Measurements from ENCODE around the gene PGM2L1. TPM values are rescaled to one million over a fixed set of nuclear protein-coding genes. Genes with fewer than 3 reads are reported as not detected.

Gene PGM2L1
- total and polyA plus RNA-seq, 2 donors: 7.0 to 8.0 TPM

- DNase-seq (ENCODE audit: low read depth in 6 of 9, low spot score in 9 of 9): no peak
- peaks cover 2 to 15% of the 10 kb centered on the region in 2 donors for H3K27me3 ChIP-seq (ENCODE audit: control insufficient read depth in 2 of 2, insufficient read depth in 1 of 2, low read length in 1 of 2)
- 50% methylated on average over 8 of the region's 8 CpGs for WGBS
Observed at GRCh38 chr11:74306435-74307175, 91.6 kb downstream of the PGM2L1 start.

DNA sequence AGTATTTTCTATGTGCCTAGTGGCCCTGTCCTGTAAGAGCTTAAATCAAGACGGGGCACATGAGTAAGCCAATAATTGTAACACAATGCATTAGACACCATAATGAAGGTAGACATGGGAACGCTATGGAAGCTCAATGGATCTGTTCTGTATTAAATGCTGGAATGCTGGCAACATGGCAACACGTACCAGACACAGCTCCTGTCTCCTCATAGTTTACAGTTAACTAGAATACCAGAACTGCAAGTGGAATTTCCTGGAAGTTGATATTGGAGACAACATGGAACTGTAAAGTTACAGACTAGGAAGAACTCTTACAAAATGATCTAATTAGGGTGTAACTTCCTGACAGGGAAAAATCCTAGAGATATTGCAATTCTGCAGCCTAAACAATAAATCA, 99.2 kb downstream of the PGM2L1 start:
- H3K27ac ChIP-seq (ENCODE audit: low read depth in 1 of 2, low read length in 1 of 2): no peak overlapping the region
- DNase-seq (ENCODE audit: low read depth in 6 of 9, low spot score in 9 of 9): no peak
- WGBS: 96% methylated on average over 3 of the region's 3 CpGs

More at GRCh38 chr11:74306435-74307175, 91.6 kb downstream of the PGM2L1 start:
- Histone ChIP-seq H3K9me3 (ENCODE audit: control insufficient read depth in 2 of 2, insufficient read depth in 1 of 2, low read length in 1 of 2) (peaks cover 0 to 4% of the 10 kb centered on the region in 2 donors), H3K36me3 (ENCODE audit: control insufficient read depth in 2 of 2, insufficient read depth in 2 of 2, low read length in 1 of 2) (no peaks in the 10 kb centered on the region), H3K4me1 (ENCODE audit: control insufficient read depth in 2 of 2, insufficient read depth in 2 of 2, low read length in 2 of 2) (peaks cover 3 to 11% of the 10 kb centered on the region in 2 donors), H3K27ac (ENCODE audit: low read depth in 1 of 2, low read length in 1 of 2) (no peak overlapping the region), H3K4me3 (ENCODE audit: low read length in 2 of 2) (no peak overlapping the region)

DNA sequence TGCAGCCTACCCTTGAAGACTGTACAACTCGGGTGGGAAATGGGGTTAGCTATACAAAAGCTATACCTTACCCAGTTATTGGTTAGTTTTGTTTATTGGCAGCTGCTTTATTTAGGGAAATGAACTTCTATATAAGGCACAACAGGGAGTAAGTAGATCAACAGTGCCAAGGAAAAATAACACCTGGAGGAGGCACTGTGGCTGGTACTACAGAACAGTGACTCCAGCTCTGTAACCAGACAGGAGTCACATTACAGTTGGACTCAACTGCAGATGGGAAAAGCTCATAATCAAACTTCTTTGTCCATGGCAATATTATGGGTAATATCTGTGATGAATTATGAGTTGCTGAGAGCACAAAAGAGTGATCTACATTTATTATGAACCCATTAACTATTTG, 100.7 kb downstream of the PGM2L1 start:
- DNase-seq (ENCODE audit: low read depth in 6 of 9, low spot score in 9 of 9): no peak
- H3K9me3 ChIP-seq (ENCODE audit: control insufficient read depth in 2 of 2, insufficient read depth in 1 of 2, low read length in 1 of 2): no peaks in the 10 kb centered on the region
- H3K4me3 ChIP-seq (ENCODE audit: low read length in 2 of 2): no peak overlapping the region
- H3K4me1 ChIP-seq (ENCODE audit: control insufficient read depth in 2 of 2, insufficient read depth in 2 of 2, low read length in 2 of 2): no peaks in the 10 kb centered on the region
- WGBS: 99% methylated on average over 1 of the region's 1 CpG
- no peaks in the 10 kb centered on the region for H3K36me3 ChIP-seq (ENCODE audit: control insufficient read depth in 2 of 2, insufficient read depth in 2 of 2, low read length in 1 of 2)
- no peaks in the 10 kb centered on the region for H3K27me3 ChIP-seq (ENCODE audit: control insufficient read depth in 2 of 2, insufficient read depth in 1 of 2, low read length in 1 of 2)
- H3K27ac ChIP-seq (ENCODE audit: low read depth in 1 of 2, low read length in 1 of 2): no peak overlapping the region

More for the DNA sequence above, 99.2 kb downstream of the PGM2L1 start:
- no peaks in the 10 kb centered on the region for H3K27me3 ChIP-seq (ENCODE audit: control insufficient read depth in 2 of 2, insufficient read depth in 1 of 2, low read length in 1 of 2)
- no peaks in the 10 kb centered on the region for H3K36me3 ChIP-seq (ENCODE audit: control insufficient read depth in 2 of 2, insufficient read depth in 2 of 2, low read length in 1 of 2)
- no peaks in the 10 kb centered on the region for H3K4me1 ChIP-seq (ENCODE audit: control insufficient read depth in 2 of 2, insufficient read depth in 2 of 2, low read length in 2 of 2)
- H3K9me3 ChIP-seq (ENCODE audit: control insufficient read depth in 2 of 2, insufficient read depth in 1 of 2, low read length in 1 of 2): no peaks in the 10 kb centered on the region
- no peak overlapping the region for H3K4me3 ChIP-seq (ENCODE audit: low read length in 2 of 2)

GRCh38 chr11:74288911-74289310, 109.3 kb downstream of the PGM2L1 start:
- Histone ChIP-seq H3K4me1 (ENCODE audit: control insufficient read depth in 2 of 2, insufficient read depth in 2 of 2, low read length in 2 of 2) (no peaks in the 10 kb centered on the region), H3K36me3 (ENCODE audit: control insufficient read depth in 2 of 2, insufficient read depth in 2 of 2, low read length in 1 of 2) (no peaks in the 10 kb centered on the region), H3K9me3 (ENCODE audit: control insufficient read depth in 2 of 2, insufficient read depth in 1 of 2, low read length in 1 of 2) (no peaks in the 10 kb centered on the region), H3K27ac (ENCODE audit: low read depth in 1 of 2, low read length in 1 of 2) (no peak overlapping the region), H3K27me3 (ENCODE audit: control insufficient read depth in 2 of 2, insufficient read depth in 1 of 2, low read length in 1 of 2) (no peaks in the 10 kb centered on the region), H3K4me3 (ENCODE audit: low read length in 2 of 2) (no peak overlapping the region)
- WGBS: 64% methylated on average over 4 of the region's 4 CpGs
- DNase-seq (ENCODE audit: low read depth in 6 of 9, low spot score in 9 of 9): no peak

DNA sequence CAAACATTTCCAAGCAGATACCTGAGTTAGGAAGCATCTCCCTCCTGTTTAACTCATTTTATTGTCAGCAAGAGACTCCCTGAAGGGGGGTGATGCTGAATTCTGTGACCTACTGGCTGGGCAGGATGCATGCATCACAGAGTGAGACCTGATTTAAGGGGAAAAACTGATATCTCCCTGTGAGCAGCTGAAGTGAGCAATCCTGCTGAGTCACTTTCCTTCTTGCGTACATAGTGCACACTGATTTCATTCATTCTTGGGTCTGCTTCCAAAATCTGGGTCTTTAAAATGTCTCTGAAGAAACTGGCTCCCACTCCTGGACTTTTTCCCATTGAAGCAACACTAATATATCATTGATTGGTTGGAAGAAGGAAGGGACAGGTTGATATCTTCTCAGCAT, 110.1 kb downstream of the PGM2L1 start:
- 62% methylated on average over 1 of the region's 1 CpG for WGBS
- no peaks in the 10 kb centered on the region for H3K36me3 ChIP-seq (ENCODE audit: control insufficient read depth in 2 of 2, insufficient read depth in 2 of 2, low read length in 1 of 2)
- no peak for DNase-seq (ENCODE audit: low read depth in 6 of 9, low spot score in 9 of 9)

DNA sequence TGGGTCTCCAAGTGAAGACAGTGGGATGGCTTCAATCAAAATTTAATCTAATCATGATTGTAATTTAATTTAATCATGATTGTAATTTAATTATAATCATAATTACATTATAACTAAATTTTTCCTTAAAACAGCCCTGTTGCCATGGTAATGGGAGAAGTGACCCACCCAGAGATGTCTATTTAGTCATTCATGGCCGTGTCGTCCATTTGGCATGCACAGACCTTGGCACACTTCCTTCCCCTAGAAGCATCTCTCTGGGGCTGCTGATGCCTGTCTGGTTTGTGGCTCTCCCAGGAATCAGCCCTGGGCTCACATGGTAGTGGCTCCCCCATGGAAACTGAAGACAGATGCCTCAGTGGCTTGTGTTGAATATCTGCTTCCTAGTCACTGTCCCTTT, 113.8 kb downstream of the PGM2L1 start:
- Histone ChIP-seq H3K4me1 (ENCODE audit: control insufficient read depth in 2 of 2, insufficient read depth in 2 of 2, low read length in 2 of 2) (peaks cover 0 to 2% of the 10 kb centered on the region in 2 donors), H3K9me3 (ENCODE audit: control insufficient read depth in 2 of 2, insufficient read depth in 1 of 2, low read length in 1 of 2) (no peaks in the 10 kb centered on the region), H3K27ac (ENCODE audit: low read depth in 1 of 2, low read length in 1 of 2) (no peak overlapping the region), H3K4me3 (ENCODE audit: low read length in 2 of 2) (no peak overlapping the region), H3K27me3 (ENCODE audit: control insufficient read depth in 2 of 2, insufficient read depth in 1 of 2, low read length in 1 of 2) (no peaks in the 10 kb centered on the region), H3K36me3 (ENCODE audit: control insufficient read depth in 2 of 2, insufficient read depth in 2 of 2, low read length in 1 of 2) (no peaks in the 10 kb centered on the region)
- DNase-seq (ENCODE audit: low read depth in 6 of 9, low spot score in 9 of 9): no peak
- WGBS: 93% methylated on average over 2 of the region's 2 CpGs

More for the DNA sequence above, 110.1 kb downstream of the PGM2L1 start:
- Histone ChIP-seq H3K4me3 (ENCODE audit: low read length in 2 of 2) (no peak overlapping the region), H3K4me1 (ENCODE audit: control insufficient read depth in 2 of 2, insufficient read depth in 2 of 2, low read length in 2 of 2) (no peaks in the 10 kb centered on the region), H3K9me3 (ENCODE audit: control insufficient read depth in 2 of 2, insufficient read depth in 1 of 2, low read length in 1 of 2) (no peaks in the 10 kb centered on the region), H3K27me3 (ENCODE audit: control insufficient read depth in 2 of 2, insufficient read depth in 1 of 2, low read length in 1 of 2) (no peaks in the 10 kb centered on the region), H3K27ac (ENCODE audit: low read depth in 1 of 2, low read length in 1 of 2) (no peak overlapping the region)

- Histone ChIP-seq H3K4me3 (ENCODE audit: low read length in 2 of 2) (no peak overlapping the region), H3K9me3 (ENCODE audit: control insufficient read depth in 2 of 2, insufficient read depth in 1 of 2, low read length in 1 of 2) (no peaks in the 10 kb centered on the region), H3K27ac (ENCODE audit: low read depth in 1 of 2, low read length in 1 of 2) (no peak overlapping the region), H3K36me3 (ENCODE audit: control insufficient read depth in 2 of 2, insufficient read depth in 2 of 2, low read length in 1 of 2) (no peaks in the 10 kb centered on the region), H3K4me1 (ENCODE audit: control insufficient read depth in 2 of 2, insufficient read depth in 2 of 2, low read length in 2 of 2) (peaks cover 0 to 2% of the 10 kb centered on the region in 2 donors), H3K27me3 (ENCODE audit: control insufficient read depth in 2 of 2, insufficient read depth in 1 of 2, low read length in 1 of 2) (no peaks in the 10 kb centered on the region)
- over 99% methylated on average over 3 of the region's 3 CpGs for WGBS
- DNase-seq (ENCODE audit: low read depth in 6 of 9, low spot score in 9 of 9): no peak
Observed at GRCh38 chr11:74283580-74284180, 114.6 kb downstream of the PGM2L1 start.

GRCh38 chr11:74282914-74283371, 115.3 kb downstream of the PGM2L1 start:
- Histone ChIP-seq H3K4me3 (ENCODE audit: low read length in 2 of 2) (no peak overlapping the region), H3K9me3 (ENCODE audit: control insufficient read depth in 2 of 2, insufficient read depth in 1 of 2, low read length in 1 of 2) (no peaks in the 10 kb centered on the region), H3K4me1 (ENCODE audit: control insufficient read depth in 2 of 2, insufficient read depth in 2 of 2, low read length in 2 of 2) (peaks cover 0 to 2% of the 10 kb centered on the region in 2 donors), H3K27ac (ENCODE audit: low read depth in 1 of 2, low read length in 1 of 2) (no peak overlapping the region), H3K36me3 (ENCODE audit: control insufficient read depth in 2 of 2, insufficient read depth in 2 of 2, low read length in 1 of 2) (no peaks in the 10 kb centered on the region), H3K27me3 (ENCODE audit: control insufficient read depth in 2 of 2, insufficient read depth in 1 of 2, low read length in 1 of 2) (no peaks in the 10 kb centered on the region)
- 85% methylated on average over 5 of the region's 5 CpGs for WGBS
- peak in 1 of 9 donors; percentile 32 for DNase-seq (ENCODE audit: low read depth in 6 of 9, low spot score in 9 of 9)

DNA sequence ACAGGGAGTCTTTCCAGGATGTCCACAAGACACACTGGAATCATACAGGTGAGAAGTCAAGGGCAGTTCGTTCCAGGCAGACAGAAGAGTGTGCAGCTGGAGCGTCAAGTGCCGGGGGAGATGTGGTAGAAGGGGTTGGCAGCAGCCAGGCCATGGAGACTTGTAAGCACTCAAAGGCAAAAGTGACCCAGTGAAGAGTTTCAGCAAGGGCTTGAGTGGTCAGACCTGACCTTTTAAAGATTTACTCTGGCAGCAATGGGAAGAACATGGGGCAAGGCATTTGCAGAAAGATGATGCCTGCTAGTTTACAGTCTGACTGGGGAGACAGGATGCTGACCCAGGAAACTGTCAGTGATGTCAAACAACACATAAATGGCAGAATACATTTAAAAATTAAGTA, 115.8 kb downstream of the PGM2L1 start:
- H3K36me3 ChIP-seq (ENCODE audit: control insufficient read depth in 2 of 2, insufficient read depth in 2 of 2, low read length in 1 of 2): no peaks in the 10 kb centered on the region
- H3K27me3 ChIP-seq (ENCODE audit: control insufficient read depth in 2 of 2, insufficient read depth in 1 of 2, low read length in 1 of 2): no peaks in the 10 kb centered on the region
- no peak overlapping the region for H3K27ac ChIP-seq (ENCODE audit: low read depth in 1 of 2, low read length in 1 of 2)
- H3K9me3 ChIP-seq (ENCODE audit: control insufficient read depth in 2 of 2, insufficient read depth in 1 of 2, low read length in 1 of 2): no peaks in the 10 kb centered on the region
- 80% methylated on average over 3 of the region's 3 CpGs for WGBS
- peaks cover 0 to 2% of the 10 kb centered on the region in 2 donors for H3K4me1 ChIP-seq (ENCODE audit: control insufficient read depth in 2 of 2, insufficient read depth in 2 of 2, low read length in 2 of 2)
- DNase-seq (ENCODE audit: low read depth in 6 of 9, low spot score in 9 of 9): no peak
- no peak overlapping the region for H3K4me3 ChIP-seq (ENCODE audit: low read length in 2 of 2)
